K562 (cell line): Measurements from ENCODE around the gene IRAK4. TPM values are rescaled to one million over a fixed set of nuclear protein-coding genes. Genes with fewer than 3 reads are reported as not detected.

Experiments used
- DIDO1 ChIP-seq: fragments of 450-650 bp; IDR thresholded peaks from 2 replicates; pipeline ENCODE4 v1.6.1; 2016; ENCODE audit warnings: low read depth, missing biosample characterization, missing genetic modification characterization
- GABPB1 ChIP-seq: sonication (generic); formaldehyde crosslinking; IDR thresholded peaks from 2 replicates; pipeline ENCODE4 v1.8.0; 2022; ENCODE audit warnings: mild to moderate bottlenecking, missing genetic modification reagents
- HNRNPLL ChIP-seq: fragments of 200-400 bp; formaldehyde crosslinking; IDR thresholded peaks from 2 replicates; pipeline ENCODE4 v1.6.1; 2017; ENCODE audit warnings: low read length, low read depth, mild to moderate bottlenecking; ENCODE audit not compliant: poor library complexity, severe bottlenecking
- KLF1 ChIP-seq: fragments of 450-650 bp; IDR thresholded peaks from 2 replicates; pipeline ENCODE4 v1.6.1; 2016; ENCODE audit warnings: missing genetic modification characterization, missing compliant biosample characterization
- KLF6 ChIP-seq: fragments of 250-450 bp; sonication (Bioruptor Pico); IDR thresholded peaks from 2 replicates; pipeline ENCODE4 v1.4.0; 2020; ENCODE audit warnings: mild to moderate bottlenecking, moderate library complexity, borderline replicate concordance
- POLR2AphosphoS2 ChIP-seq: IDR thresholded peaks from 2 replicates; pipeline ENCODE4 v1.6.1; 2012; ENCODE audit warnings: low read length, improper control_type of control experiment
- POLR3A ChIP-seq: IDR thresholded peaks from 2 replicates; pipeline ENCODE4 v1.6.1; 2011; ENCODE audit warnings: borderline replicate concordance, mild to moderate bottlenecking, moderate library complexity; ENCODE audit not compliant: insufficient read length, insufficient read depth; ENCODE audit errors: extremely low read depth
- SRSF3 ChIP-seq: fragments of 200-400 bp; formaldehyde crosslinking; IDR thresholded peaks from 2 replicates; pipeline ENCODE4 v1.6.1; 2016; ENCODE audit warnings: mild to moderate bottlenecking, low read length, moderate library complexity; ENCODE audit not compliant: insufficient read depth
- SUPT5H ChIP-seq: fragments of 450-650 bp; IDR thresholded peaks from 2 replicates; pipeline ENCODE4 v1.6.1; 2016
- TARDBP ChIP-seq: fragments of 450-650 bp; IDR thresholded peaks from 2 replicates; pipeline ENCODE4 v1.6.1; 2016
- WHSC1 ChIP-seq: IDR thresholded peaks from one replicate; pipeline ENCODE4 v1.6.1; 2012; ENCODE audit warnings: low read length, control low read depth, inconsistent platforms
- ZNF165 ChIP-seq: fragments of 250-450 bp; sonication (Bioruptor Pico); IDR thresholded peaks from 2 replicates; pipeline ENCODE4 v1.4.0; 2020; ENCODE audit warnings: borderline replicate concordance
- ZNF76 ChIP-seq: fragments of 250-450 bp; sonication (Bioruptor Pico); IDR thresholded peaks from 2 replicates; pipeline ENCODE4 v1.4.0; 2020; ENCODE audit warnings: mild to moderate bottlenecking, moderate library complexity, borderline replicate concordance
- ZNF79 ChIP-seq: fragments of 250-450 bp; sonication (Bioruptor Pico); IDR thresholded peaks from 2 replicates; pipeline ENCODE4 v1.4.0; 2020; ENCODE audit warnings: low read depth, mild to moderate bottlenecking, moderate library complexity
- polyA plus RNA-seq, 8 experiments: library from polyadenylated mRNA; depleted of rRNA in 4 of 8; stranded (reverse) in 5 of 8; unstranded in 3 of 8; fragments of >200 nt; fragmentation: Nextera tagmentation in 2 of 8; fragmentation: Illumina TruSeq in 1 of 8; extraction: Ambion mirVana in 2 of 8; extraction: Trizol in 1 of 8; gene quantifications; 2 replicates each; pipeline versions ENCODE4 v1.2.1 to v1.2.3, GENCODE V29; 2011 to 2014; ENCODE audit warnings: inconsistent platforms in 1 of 8, missing spikeins in 1 of 8
- total RNA-seq, 7 experiments: library from RNA; depleted of rRNA in 6 of 7; stranded (reverse); fragments of >200 nt in 6 of 7; fragmentation: Illumina TruSeq in 2 of 7; extraction: Trizol in 2 of 7; gene quantifications; 2 replicates each; pipeline versions ENCODE4 v1.2.1 to v1.2.3, GENCODE V29; 2011 to 2021; ENCODE audit warnings: low replicate concordance in 1 of 7
- TF ChIP-seq, protein P1 (sequence below): fragments of 450-650 bp; formaldehyde crosslinking; IDR thresholded peaks from 2 replicates; pipeline ENCODE4 v1.4.0; 2020; ENCODE audit warnings: mild to moderate bottlenecking, moderate library complexity
- TF ChIP-seq, protein P2 (sequence below): fragments of 250-450 bp; sonication (Bioruptor Pico); IDR thresholded peaks from 2 replicates; pipeline ENCODE4 v1.4.0; 2020; ENCODE audit warnings: borderline replicate concordance
- TF ChIP-seq, protein P3 (sequence below): fragments of 450-650 bp; IDR thresholded peaks from 2 replicates; pipeline ENCODE4 v1.6.1; 2016; ENCODE audit warnings: low read depth, mild to moderate bottlenecking, moderate library complexity
- TF ChIP-seq, protein P4 (sequence below): sonication (generic); formaldehyde crosslinking; IDR thresholded peaks from 2 replicates; pipeline ENCODE4 v1.8.1; 2022; ENCODE audit warnings: missing genetic modification reagents
- TF ChIP-seq, protein P5 (sequence below): fragments of 250-450 bp; sonication (Bioruptor Pico); IDR thresholded peaks from 2 replicates; pipeline ENCODE4 v1.5.0; 2021
- TF ChIP-seq, protein P6 (sequence below): fragments of 450-650 bp; formaldehyde crosslinking; IDR thresholded peaks from 2 replicates; pipeline ENCODE4 v1.4.0; 2022; ENCODE audit warnings: mild to moderate bottlenecking, moderate library complexity

The IRAK4 gene
- total and polyA plus RNA-seq, 9 of the 15 experiments (the other 6 are each of a cell fraction or from before 2014, with no cell fraction given): 10.8 to 34.5 (median 16.0) TPM

DNA sequence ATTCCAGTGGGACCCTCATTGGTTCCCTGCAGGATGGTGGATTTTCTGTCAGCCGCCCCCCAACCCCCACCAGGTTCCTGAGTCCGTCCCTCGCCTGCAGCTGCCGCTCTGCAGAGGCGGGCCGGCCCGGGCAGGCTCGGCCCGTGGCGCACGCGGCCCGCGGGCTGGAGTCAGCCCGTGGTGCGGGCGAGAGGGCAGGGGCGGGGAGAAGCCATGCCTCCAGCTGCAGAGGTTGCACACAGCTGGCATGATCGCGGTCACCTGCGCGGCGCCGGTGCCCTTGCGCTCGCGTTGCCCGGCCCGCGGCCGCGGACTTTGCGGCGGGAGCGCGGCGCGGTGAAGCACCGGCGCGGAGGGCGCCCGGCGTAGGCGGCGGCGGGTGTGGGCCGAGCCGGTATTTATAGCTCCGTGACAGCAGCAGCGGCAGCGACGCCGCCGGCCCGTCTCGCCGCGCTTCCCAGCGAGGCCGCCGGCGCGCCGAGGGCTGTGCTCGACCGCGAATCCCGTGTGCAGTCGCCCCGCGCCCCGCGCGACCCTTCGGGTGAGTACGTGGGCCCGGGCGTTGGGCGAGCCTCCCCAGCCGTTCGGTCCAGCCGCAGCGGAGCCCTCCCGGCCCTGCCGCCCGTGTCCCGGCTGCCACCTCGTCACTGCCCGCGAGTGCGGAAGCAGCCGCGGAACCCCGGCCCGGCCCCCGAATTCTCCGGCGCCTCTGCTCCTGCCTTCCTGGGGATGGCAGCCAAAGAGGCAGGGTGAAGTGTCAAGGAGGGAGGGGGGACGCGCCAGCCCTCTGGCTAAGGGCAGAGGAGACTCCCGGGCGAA, 77.1 kb downstream of the IRAK4 start, which contains the start of gene TMEM117 (continued):
- TF ChIP-seq, protein P1, sequence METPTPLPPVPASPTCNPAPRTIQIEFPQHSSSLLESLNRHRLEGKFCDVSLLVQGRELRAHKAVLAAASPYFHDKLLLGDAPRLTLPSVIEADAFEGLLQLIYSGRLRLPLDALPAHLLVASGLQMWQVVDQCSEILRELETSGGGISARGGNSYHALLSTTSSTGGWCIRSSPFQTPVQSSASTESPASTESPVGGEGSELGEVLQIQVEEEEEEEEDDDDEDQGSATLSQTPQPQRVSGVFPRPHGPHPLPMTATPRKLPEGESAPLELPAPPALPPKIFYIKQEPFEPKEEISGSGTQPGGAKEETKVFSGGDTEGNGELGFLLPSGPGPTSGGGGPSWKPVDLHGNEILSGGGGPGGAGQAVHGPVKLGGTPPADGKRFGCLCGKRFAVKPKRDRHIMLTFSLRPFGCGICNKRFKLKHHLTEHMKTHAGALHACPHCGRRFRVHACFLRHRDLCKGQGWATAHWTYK (CRISPR knock-in tag): 0 out of 2 replicates have a peak, but pooled peaks have one; percentile 34
- TF ChIP-seq POLR2AphosphoS2: no peak
- TF ChIP-seq, protein P2, sequence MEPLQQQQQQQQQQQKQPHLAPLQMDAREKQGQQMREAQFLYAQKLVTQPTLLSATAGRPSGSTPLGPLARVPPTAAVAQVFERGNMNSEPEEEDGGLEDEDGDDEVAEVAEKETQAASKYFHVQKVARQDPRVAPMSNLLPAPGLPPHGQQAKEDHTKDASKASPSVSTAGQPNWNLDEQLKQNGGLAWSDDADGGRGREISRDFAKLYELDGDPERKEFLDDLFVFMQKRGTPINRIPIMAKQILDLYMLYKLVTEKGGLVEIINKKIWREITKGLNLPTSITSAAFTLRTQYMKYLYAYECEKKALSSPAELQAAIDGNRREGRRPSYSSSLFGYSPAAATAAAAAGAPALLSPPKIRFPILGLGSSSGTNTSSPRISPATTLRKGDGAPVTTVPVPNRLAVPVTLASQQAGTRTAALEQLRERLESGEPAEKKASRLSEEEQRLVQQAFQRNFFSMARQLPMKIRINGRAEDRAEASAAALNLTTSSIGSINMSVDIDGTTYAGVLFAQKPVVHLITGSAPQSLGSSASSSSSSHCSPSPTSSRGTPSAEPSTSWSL (CRISPR knock-in tag): no peak
- no peak for TF ChIP-seq POLR3A
- TF ChIP-seq ZNF165: no peak
- no peak for TF ChIP-seq KLF6 (CRISPR knock-in tag)
- no peak for TF ChIP-seq GABPB1 (CRISPR knock-in tag)
- no peak for TF ChIP-seq ZNF76 (CRISPR knock-in tag)
- TF ChIP-seq, protein P3, sequence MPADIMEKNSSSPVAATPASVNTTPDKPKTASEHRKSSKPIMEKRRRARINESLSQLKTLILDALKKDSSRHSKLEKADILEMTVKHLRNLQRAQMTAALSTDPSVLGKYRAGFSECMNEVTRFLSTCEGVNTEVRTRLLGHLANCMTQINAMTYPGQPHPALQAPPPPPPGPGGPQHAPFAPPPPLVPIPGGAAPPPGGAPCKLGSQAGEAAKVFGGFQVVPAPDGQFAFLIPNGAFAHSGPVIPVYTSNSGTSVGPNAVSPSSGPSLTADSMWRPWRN: no peak
- TF ChIP-seq, protein P4, sequence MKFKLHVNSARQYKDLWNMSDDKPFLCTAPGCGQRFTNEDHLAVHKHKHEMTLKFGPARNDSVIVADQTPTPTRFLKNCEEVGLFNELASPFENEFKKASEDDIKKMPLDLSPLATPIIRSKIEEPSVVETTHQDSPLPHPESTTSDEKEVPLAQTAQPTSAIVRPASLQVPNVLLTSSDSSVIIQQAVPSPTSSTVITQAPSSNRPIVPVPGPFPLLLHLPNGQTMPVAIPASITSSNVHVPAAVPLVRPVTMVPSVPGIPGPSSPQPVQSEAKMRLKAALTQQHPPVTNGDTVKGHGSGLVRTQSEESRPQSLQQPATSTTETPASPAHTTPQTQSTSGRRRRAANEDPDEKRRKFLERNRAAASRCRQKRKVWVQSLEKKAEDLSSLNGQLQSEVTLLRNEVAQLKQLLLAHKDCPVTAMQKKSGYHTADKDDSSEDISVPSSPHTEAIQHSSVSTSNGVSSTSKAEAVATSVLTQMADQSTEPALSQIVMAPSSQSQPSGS (CRISPR knock-in tag): no peak
- TF ChIP-seq TARDBP: no peak
- TF ChIP-seq WHSC1: no peak
- TF ChIP-seq, protein P5, sequence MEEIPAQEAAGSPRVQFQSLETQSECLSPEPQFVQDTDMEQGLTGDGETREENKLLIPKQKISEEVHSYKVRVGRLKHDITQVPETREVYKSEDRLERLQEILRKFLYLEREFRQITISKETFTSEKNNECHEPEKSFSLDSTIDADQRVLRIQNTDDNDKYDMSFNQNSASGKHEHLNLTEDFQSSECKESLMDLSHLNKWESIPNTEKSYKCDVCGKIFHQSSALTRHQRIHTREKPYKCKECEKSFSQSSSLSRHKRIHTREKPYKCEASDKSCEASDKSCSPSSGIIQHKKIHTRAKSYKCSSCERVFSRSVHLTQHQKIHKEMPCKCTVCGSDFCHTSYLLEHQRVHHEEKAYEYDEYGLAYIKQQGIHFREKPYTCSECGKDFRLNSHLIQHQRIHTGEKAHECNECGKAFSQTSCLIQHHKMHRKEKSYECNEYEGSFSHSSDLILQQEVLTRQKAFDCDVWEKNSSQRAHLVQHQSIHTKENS (CRISPR knock-in tag): no peak
- TF ChIP-seq ZNF79 (CRISPR knock-in tag): no peak
- TF ChIP-seq SUPT5H: peak; percentile 41; the same call in 1 of the 2 replicates
- TF ChIP-seq HNRNPLL: peak; percentile 56
- TF ChIP-seq, protein P6, sequence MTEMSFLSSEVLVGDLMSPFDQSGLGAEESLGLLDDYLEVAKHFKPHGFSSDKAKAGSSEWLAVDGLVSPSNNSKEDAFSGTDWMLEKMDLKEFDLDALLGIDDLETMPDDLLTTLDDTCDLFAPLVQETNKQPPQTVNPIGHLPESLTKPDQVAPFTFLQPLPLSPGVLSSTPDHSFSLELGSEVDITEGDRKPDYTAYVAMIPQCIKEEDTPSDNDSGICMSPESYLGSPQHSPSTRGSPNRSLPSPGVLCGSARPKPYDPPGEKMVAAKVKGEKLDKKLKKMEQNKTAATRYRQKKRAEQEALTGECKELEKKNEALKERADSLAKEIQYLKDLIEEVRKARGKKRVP (CRISPR knock-in tag): no peak
- no peak for TF ChIP-seq SRSF3
- no peak for TF ChIP-seq DIDO1 (tag)
- TF ChIP-seq KLF1 (tag): 0 out of 2 replicates have a peak, but pooled peaks have one; percentile 40
